IPS-20b (cell line): ENCODE measurements around the gene ALK.

ENCODE experiments used
- H3K27ac ChIP-seq: one replicate; pipeline ENCODE4 v1.5.1; 2013; ENCODE audit warnings: low read length
- H3K27me3 ChIP-seq: 2 replicates; pipeline ENCODE4 v1.6.1; 2013; ENCODE audit warnings: mild to moderate bottlenecking, low read length, inconsistent platforms; ENCODE audit not compliant: insufficient read depth
- H3K36me3 ChIP-seq: 2 replicates; pipeline ENCODE4 v1.6.1; 2013; ENCODE audit warnings: low read depth, mild to moderate bottlenecking, inconsistent platforms, low read length, moderate library complexity; ENCODE audit not compliant: insufficient read depth
- H3K4me1 ChIP-seq: 2 replicates; pipeline ENCODE4 v1.6.1; 2013; ENCODE audit warnings: mild to moderate bottlenecking, control low read depth, inconsistent platforms, low read length, moderate library complexity; ENCODE audit not compliant: insufficient read depth
- H3K4me3 ChIP-seq: 2 replicates; pipeline ENCODE4 v1.5.1; 2013; ENCODE audit warnings: mild to moderate bottlenecking, low read length, inconsistent platforms
- H3K9ac ChIP-seq: 2 replicates; pipeline ENCODE4 v1.6.1; 2013; ENCODE audit warnings: low read depth, mild to moderate bottlenecking, inconsistent platforms, low read length, moderate library complexity
- H3K9me3 ChIP-seq: 2 replicates; pipeline ENCODE4 v1.6.1; 2013; ENCODE audit warnings: mild to moderate bottlenecking, low read depth, low read length, inconsistent platforms; ENCODE audit not compliant: insufficient read depth

Gene ALK

GRCh38 chr2:29519338-29519925 is 402.0 kb downstream of the ALK start:
- Histone ChIP-seq H3K4me1 (0 out of 2 replicates have a peak, but pooled peaks cover 3% of the 10 kb centered on the region), H3K9me3 (no peaks in the 10 kb centered on the region), H3K9ac (no peak overlapping the region), H3K4me3 (no peak overlapping the region), H3K36me3 (no peaks in the 10 kb centered on the region), H3K27ac (no peak overlapping the region), H3K27me3 (no peaks in the 10 kb centered on the region)

- no peaks in the 10 kb centered on the region for H3K27me3 ChIP-seq
- H3K9me3 ChIP-seq, result no peaks in the 10 kb centered on the region
- no peaks in the 10 kb centered on the region for H3K36me3 ChIP-seq
- H3K4me1 ChIP-seq, result 0 out of 2 replicates have a peak, but pooled peaks cover 3% of the 10 kb centered on the region
- H3K9ac ChIP-seq, result no peak overlapping the region
- no peak overlapping the region for H3K4me3 ChIP-seq
- H3K27ac ChIP-seq, result no peak overlapping the region
Measured at GRCh38 chr2:29518646-29519337, 402.6 kb downstream of the ALK start.

DNA sequence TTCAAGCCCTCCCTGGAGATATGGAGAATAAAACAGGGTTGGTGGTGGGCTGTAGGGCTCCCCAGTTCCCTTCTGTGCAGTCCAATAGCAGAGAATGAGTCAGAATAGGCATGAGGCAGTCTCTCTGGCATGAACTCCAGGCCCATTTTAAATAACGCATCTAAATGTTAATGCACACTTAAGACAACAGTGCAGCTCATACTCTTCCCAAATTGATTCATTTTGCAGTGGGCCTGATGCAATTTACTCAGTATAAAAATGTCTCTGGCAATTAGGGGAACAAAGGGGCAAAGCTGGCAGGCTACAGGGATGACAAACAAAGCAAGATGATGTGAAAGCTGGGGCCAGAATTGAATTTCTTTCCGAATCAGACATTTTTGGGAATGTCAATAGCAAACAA is 403.4 kb downstream of the ALK start:
- no peaks in the 10 kb centered on the region for H3K9me3 ChIP-seq
- no peak overlapping the region for H3K27ac ChIP-seq

DNA sequence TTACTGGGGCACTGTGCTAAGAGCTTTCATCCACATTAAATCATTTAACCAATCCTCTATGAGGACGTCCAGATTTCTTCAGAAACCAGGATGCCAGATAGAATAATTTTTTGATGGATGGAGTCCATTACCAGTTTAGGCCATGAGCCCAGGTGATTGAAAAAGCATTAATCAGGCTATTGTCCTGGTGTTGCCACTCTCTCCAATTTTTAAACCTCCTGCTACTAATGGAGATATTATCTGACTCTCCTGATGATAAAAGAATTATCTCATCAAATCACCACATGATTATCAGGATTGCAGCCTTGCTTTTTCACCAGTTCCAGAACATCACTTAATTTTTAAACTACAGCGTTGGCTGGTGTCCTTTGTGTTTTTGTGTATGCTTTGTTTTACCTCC is 404.0 kb downstream of the ALK start:
- Histone ChIP-seq H3K27ac (no peak overlapping the region), H3K36me3 (no peaks in the 10 kb centered on the region), H3K9ac (no peak overlapping the region), H3K4me1 (0 out of 2 replicates have a peak, but pooled peaks cover 3% of the 10 kb centered on the region), H3K9me3 (no peaks in the 10 kb centered on the region), H3K27me3 (no peaks in the 10 kb centered on the region), H3K4me3 (no peak overlapping the region)

More for the DNA sequence above, 403.4 kb downstream of the ALK start:
- no peaks in the 10 kb centered on the region for H3K36me3 ChIP-seq
- H3K4me1 ChIP-seq, result 0 out of 2 replicates have a peak, but pooled peaks cover 3% of the 10 kb centered on the region
- no peak overlapping the region for H3K9ac ChIP-seq
- H3K27me3 ChIP-seq, result no peaks in the 10 kb centered on the region
- H3K4me3 ChIP-seq, result no peak overlapping the region

GRCh38 chr2:29516767-29517166 is 404.6 kb downstream of the ALK start:
- Histone ChIP-seq H3K9ac (no peak overlapping the region), H3K4me1 (no peaks in the 10 kb centered on the region), H3K36me3 (no peaks in the 10 kb centered on the region), H3K9me3 (no peaks in the 10 kb centered on the region), H3K4me3 (no peak overlapping the region), H3K27me3 (no peaks in the 10 kb centered on the region), H3K27ac (no peak overlapping the region)

- Histone ChIP-seq H3K27me3 (no peaks in the 10 kb centered on the region), H3K36me3 (no peaks in the 10 kb centered on the region), H3K9ac (no peak overlapping the region), H3K4me3 (no peak overlapping the region), H3K4me1 (no peaks in the 10 kb centered on the region), H3K27ac (no peak overlapping the region), H3K9me3 (peaks cover 4% of the 10 kb centered on the region)
Measured at GRCh38 chr2:29509878-29510277, 411.5 kb downstream of the ALK start.

DNA sequence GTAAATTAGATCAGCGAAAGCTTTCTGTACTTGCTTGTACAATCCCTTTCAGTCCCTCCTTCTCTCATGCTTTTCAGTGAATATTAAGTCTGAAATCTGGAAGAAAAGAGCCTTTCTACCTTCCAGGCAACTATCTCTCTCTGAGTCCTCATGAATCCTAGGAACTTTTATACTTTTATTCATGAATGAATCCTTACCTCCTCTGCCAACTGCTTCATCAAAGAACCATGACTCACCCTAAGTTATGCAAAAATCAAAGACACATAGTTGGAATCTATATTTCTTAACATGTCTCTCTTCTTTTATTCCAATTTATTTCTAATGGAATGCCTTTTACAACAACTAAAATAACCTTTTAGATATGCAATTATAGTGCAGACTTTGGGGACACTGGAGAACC is 412.0 kb downstream of the ALK start:
- H3K9ac ChIP-seq, result no peak overlapping the region
- H3K9me3 ChIP-seq, result peaks cover 4% of the 10 kb centered on the region
- H3K27ac ChIP-seq, result no peak overlapping the region
- no peaks in the 10 kb centered on the region for H3K27me3 ChIP-seq
- H3K36me3 ChIP-seq, result no peaks in the 10 kb centered on the region
- no peak overlapping the region for H3K4me3 ChIP-seq
- no peaks in the 10 kb centered on the region for H3K4me1 ChIP-seq

DNA sequence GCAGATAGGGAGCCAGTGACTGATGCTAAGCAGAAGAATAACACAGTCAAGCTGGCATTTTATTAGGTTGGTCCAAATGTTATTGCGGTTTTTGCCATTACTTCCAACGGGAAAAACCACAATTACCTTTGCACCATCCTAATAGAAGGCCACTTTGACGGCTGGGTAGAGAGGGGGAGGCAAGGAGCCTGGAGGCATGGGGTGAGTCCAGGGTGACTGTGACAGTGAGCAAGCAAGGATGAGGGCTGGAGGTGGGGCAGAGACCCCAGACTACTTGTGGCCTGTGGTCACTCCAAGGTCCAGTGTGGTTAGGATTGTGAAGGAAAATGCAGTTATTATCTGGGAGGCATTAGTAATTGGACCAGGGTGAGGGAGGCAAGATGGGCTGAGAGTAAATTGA is 416.6 kb downstream of the ALK start:
- no peak overlapping the region for H3K27ac ChIP-seq
- H3K9ac ChIP-seq, result no peak overlapping the region
- H3K27me3 ChIP-seq, result no peaks in the 10 kb centered on the region
- H3K9me3 ChIP-seq, result no peaks in the 10 kb centered on the region
- H3K36me3 ChIP-seq, result no peaks in the 10 kb centered on the region
- no peak overlapping the region for H3K4me3 ChIP-seq
- no peaks in the 10 kb centered on the region for H3K4me1 ChIP-seq

- Histone ChIP-seq H3K9me3 (no peaks in the 10 kb centered on the region), H3K9ac (no peak overlapping the region), H3K4me3 (no peak overlapping the region), H3K27ac (no peak overlapping the region), H3K4me1 (no peaks in the 10 kb centered on the region), H3K36me3 (no peaks in the 10 kb centered on the region), H3K27me3 (no peaks in the 10 kb centered on the region)
Measured at GRCh38 chr2:29502460-29502911, 418.9 kb downstream of the ALK start.

DNA sequence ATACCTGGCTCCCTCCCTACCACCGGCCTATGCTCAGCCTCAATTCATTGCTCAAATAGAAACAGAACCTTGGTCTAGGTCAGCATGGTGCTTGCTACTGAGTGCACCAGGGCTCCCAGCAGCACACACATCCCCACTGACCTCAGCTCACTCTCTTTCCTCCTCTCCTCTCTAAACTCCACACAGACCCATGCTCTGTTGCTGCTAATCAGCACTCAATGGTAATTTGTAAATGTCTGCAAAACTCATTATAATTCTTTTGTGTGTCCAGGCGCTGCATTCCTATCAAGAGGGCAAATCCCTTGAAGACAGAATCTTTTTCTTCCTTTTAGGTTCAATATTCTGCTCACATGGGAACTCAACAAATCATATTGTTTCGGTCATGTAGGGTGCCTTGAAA is 424.0 kb downstream of the ALK start:
- Histone ChIP-seq H3K27me3 (no peaks in the 10 kb centered on the region), H3K27ac (no peak overlapping the region), H3K36me3 (no peaks in the 10 kb centered on the region), H3K9me3 (no peaks in the 10 kb centered on the region), H3K4me3 (no peak overlapping the region), H3K9ac (no peak overlapping the region), H3K4me1 (no peaks in the 10 kb centered on the region)

GRCh38 chr2:29496198-29496597 is 425.2 kb downstream of the ALK start:
- no peaks in the 10 kb centered on the region for H3K27me3 ChIP-seq
- no peak overlapping the region for H3K27ac ChIP-seq
- H3K4me3 ChIP-seq, result no peak overlapping the region
- no peaks in the 10 kb centered on the region for H3K36me3 ChIP-seq
- H3K4me1 ChIP-seq, result no peaks in the 10 kb centered on the region
- no peaks in the 10 kb centered on the region for H3K9me3 ChIP-seq
- no peak overlapping the region for H3K9ac ChIP-seq

DNA sequence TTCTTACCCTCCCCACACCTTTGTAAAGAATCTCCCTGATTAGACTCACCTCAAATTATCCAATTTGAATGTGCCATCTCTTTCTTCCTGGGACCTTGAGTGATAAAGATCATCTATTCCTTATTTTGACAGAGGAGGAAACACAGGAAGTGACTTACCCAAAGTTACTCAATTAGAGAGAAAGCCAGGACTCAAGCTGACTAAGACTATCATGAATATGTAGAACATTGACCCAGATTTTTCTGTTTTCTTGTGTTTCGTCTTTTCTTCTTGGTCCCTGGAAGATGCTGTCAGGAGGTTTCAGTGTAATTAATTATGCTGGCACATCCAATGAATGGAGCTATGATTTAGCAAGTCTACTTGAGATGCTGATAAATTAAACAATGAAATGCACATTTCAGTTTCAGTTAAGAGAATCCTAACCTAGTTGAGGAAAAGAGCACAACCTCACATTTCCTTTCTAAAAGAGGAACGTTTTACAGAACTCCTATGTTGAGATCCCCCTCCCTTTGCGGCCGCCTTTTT is 425.8 kb downstream of the ALK start:
- Histone ChIP-seq H3K9ac (no peak overlapping the region), H3K36me3 (no peaks in the 10 kb centered on the region), H3K9me3 (no peaks in the 10 kb centered on the region), H3K4me1 (no peaks in the 10 kb centered on the region), H3K27ac (no peak overlapping the region), H3K4me3 (no peak overlapping the region), H3K27me3 (no peaks in the 10 kb centered on the region)
